Bone marrow (tissue), 2 donors: ENCODE measurements around the gene LRRC30.

Experiments
- DNase-seq, 2 donors: peaks; one replicate each; lab custom pipeline; 2025; lab: John Stamatoyannopoulos, UW

Gene LRRC30

DNA sequence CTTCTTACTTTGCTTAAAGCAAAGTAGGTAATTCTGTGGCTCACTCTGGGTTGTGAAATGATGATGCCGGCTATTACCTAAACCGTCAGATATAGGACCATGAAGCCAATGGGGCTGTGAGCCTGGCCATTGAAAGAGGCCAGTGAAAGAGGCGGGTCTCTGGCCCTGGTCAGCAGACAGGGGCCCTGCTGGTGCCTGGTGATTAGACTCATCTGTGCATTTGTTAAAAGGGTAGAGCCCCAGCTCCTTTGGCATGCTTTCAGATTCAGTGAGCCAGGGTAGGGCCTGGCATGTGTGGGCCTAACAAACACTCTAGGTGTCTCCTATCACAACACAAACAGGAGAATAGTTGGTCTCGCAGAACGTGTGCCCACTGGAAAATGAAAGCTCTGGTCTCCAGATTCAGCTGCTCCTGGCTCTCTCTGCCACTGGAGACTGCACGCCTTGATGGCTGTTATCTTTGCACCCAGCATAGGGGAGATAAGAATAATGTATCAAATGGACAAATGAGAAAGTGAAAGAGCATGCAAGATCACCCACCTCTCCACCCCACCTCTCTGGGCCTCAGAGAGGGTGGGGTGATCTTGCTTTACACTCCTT is 6.9 kb downstream of the LRRC30 start:
- DNase-seq: no peak

DNA sequence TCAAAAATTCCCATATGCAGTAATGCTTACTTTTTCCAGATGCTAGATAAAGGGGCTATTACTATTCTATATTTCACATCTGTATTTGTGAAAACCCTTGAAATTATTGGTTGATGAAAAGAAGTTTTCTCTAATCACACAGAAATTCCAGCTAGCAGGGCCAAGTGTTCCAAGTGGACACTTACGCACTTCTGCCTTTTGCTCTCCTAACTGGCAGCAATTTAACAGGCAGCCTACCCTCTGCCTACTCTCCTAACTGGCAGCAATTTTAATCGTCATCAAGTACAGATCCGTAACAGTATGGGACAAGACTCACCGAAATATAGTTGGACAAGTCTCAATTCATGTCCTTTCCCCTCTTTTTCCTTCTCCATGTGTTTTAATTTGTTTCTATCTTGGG is 12.0 kb downstream of the LRRC30 start:
- DNase-seq: no peak

DNA sequence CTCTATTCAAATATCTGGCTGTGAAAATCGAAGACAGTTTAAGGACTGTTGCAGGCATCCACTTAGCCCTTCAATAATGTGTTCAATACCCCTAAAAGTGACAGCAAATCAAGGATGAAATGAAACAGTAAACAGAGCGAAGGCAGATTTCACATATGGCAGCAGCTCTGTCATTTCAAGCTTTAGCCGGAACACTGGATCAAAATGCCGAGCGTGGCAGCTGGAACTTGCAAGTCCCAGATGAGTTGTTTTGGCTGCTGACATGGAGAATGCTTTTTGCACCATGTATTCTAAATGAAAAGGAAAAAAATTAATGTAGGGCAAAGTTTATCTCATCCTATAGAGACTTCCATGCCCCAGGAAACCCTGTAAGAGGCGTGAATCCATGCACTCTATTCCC is 18.0 kb downstream of the LRRC30 start:
- no peak for DNase-seq

DNA sequence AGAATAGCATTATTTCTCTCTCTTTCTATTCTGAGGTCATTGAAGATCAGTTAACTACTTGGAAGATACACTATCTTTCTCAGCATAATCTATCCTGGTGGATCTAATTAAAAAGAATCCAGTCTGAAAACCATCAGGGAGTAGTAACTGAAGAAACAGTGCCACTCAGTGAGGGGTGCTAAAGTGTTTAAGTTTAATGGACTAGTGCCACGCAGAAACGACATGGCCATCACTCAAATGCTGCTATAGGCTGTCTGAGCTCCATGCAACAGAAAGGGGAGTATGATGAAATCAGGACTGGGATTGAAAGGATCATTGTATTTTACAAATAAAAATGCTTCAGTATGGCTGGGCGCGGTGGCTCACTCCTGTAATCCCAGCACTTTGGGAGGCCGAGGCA is 23.3 kb downstream of the LRRC30 start:
- no peak for DNase-seq

- no peak for DNase-seq
These were observed 24.2 kb downstream of the LRRC30 start for GRCh38 chr18:7255054-7255453.

DNA sequence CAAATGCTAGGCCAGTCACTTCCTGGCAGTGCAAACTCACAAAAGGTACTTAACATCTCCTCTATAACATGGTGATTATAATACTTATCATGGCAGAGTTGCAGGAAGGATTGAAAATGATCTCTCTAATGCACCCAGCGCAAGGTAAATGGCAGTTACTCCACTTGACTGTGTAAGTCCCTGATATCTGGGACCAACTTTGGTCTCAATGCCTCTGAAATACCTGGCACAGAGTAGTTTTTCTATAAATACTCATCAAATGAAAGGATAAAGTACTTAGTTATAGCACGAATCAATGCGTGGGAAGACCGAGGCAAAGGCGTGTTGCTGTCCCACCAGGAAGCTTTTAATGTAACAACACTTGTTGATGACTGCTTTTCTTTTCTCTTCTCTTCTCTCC is 24.8 kb downstream of the LRRC30 start:
- no peak for DNase-seq

GRCh38 chr18:7256618-7257425 is 25.9 kb downstream of the LRRC30 start:
- DNase-seq: no peak

- no peak for DNase-seq
These were observed 26.5 kb downstream of the LRRC30 start for GRCh38 chr18:7257426-7257740.

DNA sequence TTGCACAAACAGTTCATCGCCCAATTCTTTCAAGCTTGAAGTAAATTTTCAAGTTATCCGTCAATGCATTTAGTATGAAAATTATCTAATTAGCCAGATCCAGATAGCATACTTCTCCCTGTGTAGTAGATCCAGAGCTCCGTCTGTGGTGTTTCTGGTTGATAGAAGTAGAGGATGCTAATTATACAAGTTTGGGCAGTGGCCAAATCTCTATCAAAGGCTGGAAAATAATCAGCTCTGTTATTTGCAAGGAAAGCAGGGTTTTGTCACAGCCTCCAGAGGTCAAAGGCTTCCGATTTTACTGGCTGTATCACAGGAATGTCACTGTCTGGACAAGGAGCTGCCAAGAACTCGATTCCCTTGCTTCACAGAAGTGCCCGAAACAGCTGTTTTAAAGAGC is 28.6 kb downstream of the LRRC30 start:
- no peak for DNase-seq

- no peak for DNase-seq
These were observed 30.3 kb downstream of the LRRC30 start for GRCh38 chr18:7261199-7261598.

DNA sequence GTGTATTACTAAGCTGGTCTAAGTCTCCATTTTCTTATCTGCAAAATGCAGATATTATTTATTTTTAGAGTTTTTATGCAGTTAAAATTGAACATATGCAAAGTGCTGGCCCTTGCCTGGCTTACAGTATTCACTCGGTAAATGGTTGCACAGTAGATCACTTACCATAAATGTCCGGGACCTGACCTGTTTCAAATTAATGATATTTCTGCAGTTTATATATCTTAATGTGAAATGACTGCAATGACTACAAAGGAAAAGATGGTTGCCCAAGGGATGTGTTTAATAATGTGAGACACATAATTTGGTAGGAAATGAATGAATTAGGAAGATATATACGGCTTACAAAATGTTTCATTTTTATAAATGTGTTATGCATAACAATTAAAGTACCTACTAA is 37.1 kb downstream of the LRRC30 start:
- no peak for DNase-seq

DNA sequence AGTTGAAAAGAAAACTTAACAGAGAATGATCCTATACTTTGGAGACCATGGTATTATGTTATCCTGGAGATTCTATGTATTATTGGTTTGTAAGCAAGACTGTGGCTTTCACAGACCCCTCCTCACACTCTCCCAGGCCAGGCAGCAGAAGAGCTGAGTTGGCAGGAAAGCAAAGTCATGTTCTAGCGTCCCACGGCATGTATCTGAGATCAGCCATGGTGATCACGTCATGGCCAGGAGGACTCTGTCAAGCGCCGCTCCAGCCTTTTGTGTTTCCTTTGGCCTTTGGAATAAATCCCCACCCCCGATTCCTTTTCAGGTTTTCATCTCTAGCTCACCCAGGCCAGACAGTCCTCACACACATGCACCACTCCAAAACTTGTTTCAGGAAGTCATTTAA is 39.1 kb downstream of the LRRC30 start:
- DNase-seq: no peak

- peak in 1 of 2 donors; percentile 1 for DNase-seq
These were observed 41.6 kb downstream of the LRRC30 start for GRCh38 chr18:7272311-7273049.

- DNase-seq: peak in 1 of 2 donors; percentile 17
These were observed 42.5 kb downstream of the LRRC30 start for GRCh38 chr18:7273301-7273921.

- no peak for DNase-seq
These were observed 50.7 kb downstream of the LRRC30 start for GRCh38 chr18:7281579-7281978.
